Stimulated activated CD8-positive, alpha-beta memory T cell treated with anti-CD3 and anti-CD28 coated beads, Interleukin-7, amount 100 ng/mL, for 48 hours (primary cell): Measurements from ENCODE around the gene ITGA7.
A peak's percentile ranks its signal among the peaks of the same experiment; 100 is the strongest.

Experiments used
- DNase-seq, 2 donors: peaks; one replicate each; pipeline ENCODE4 v3.0.0-alpha.2; 2020; ENCODE audit warnings: low read depth in 1 of 2; ENCODE audit errors: extremely low read depth in 1 of 2

The ITGA7 gene

GRCh38 chr12:55720894-55721444, 13.3 kb upstream of the ITGA7 start:
- DNase-seq, result no peak

DNA sequence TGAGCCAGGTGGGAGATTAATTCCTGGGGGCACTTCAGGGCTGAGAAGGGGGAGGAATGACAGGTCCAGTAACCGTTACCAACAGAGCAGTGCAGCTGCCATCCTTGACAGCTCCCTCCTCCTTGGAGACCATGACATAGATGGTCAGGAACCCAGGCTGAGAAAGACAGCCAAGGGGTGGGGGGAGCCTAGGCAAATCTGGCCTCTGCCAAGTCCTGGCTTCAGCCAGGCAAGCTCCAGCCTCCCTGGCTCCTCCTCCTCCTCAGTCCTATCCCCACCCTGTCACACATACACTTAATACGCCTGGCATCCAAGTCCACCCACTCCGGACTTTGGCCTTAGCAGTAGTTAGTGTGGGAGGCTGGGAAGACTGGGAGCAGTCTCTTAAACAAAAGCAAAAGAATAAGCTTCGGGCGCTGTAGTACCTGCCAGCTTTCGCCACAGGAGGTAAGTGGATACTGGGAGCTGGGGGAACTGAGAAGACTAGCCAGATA, 12.4 kb upstream of the ITGA7 start, which contains the start of gene RDH5:
Gene RDH5 (plus strand): TSS at position 323 of the 494 bp plus-strand sequence. CDS start 792 bp downstream, outside the sequence.
- no peak for DNase-seq

DNA sequence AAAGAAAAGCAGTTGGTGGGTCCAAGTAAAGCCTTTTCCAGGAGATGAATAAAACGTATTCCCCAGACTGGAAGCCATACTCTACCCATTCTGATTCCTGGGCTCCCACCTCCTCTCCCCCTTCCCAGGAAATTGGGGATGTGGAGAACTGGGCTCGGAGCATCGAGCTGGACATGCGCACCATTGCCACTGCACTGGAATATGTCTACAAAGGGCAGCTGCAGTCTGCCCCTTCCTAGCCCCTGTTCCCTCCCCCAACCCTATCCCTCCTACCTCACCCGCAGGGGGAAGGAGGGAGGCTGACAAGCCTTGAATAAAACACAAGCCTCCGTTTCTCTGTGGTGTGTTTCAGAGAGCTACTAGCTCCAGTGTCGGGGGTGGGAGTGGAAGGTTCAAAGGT, 11.7 kb upstream of the ITGA7 start:
- DNase-seq, result no peak

DNA sequence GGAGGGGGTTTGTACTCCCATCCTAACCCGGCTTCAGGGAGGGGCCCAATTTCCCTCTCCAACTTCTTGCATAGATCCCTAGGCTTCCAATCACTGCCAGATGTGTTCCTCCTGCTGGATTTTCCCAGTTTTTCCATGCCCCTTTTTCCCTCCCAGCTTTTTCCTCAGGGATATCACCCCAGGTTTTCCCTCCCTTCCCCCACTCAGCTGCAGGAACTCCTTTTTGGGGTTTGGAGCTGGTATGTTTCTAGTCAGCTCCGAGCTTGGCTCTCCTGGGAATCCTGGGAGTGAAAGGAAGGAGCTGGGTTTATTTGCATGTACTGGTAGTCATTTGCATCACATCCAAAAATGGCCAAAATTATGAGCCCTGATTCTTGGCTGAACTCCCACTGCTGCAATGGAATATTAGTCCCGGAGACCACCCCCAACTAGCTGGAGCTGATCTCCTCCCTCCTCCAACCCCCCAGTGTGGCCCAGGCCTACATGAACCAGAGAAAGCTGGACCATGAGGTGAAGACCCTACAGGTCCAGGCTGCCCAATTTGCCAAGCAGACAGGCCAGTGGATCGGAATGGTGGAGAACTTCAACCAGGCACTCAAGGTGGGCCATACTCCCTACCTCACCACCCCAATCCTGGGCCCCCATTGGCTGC, 11.0 kb upstream of the ITGA7 start:
- DNase-seq, result no peak

DNA sequence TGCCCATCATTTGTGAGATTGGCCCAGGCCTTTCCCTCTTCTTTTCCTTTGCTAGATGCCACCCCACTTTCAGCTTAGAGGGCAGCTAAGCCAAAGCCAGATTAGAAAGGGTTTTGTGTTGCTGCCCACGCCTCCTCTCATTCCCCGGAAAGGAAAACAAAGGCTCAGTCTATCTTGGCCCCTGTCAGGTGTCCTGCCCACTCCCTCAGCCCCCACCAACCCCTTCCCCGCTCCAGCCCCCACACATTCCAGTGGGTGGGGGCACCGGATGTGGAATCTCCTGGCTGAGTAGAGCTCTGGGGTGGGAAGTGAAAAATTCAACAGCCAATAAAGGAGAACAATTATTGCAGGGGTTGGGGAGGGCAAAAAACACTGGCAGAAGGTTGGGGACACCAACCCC, 10.3 kb upstream of the ITGA7 start:
- no peak for DNase-seq

GRCh38 chr12:55717011-55718007, 9.6 kb upstream of the ITGA7 start:
- DNase-seq, result peak in 1 of 2 donors; percentile 52

- DNase-seq, result no peak
Measured at GRCh38 chr12:55716582-55716957, 8.9 kb upstream of the ITGA7 start.

GRCh38 chr12:55715833-55716581, 8.3 kb upstream of the ITGA7 start, which contains the start of gene BLOC1S1:
Gene BLOC1S1, plus strand, starts transcription at chr12:55716046. Its CDS starts 6 bp downstream, at chr12:55716052.
- DNase-seq, result peak; percentile 85 to 94

GRCh38 chr12:55715169-55715764, 7.6 kb upstream of the ITGA7 start:
- no peak for DNase-seq

- no peak for DNase-seq
Measured at GRCh38 chr12:55713721-55714120, 6.0 kb upstream of the ITGA7 start.

GRCh38 chr12:55712700-55713415, 5.2 kb upstream of the ITGA7 start:
- DNase-seq, result no peak

GRCh38 chr12:55711786-55712553, 4.3 kb upstream of the ITGA7 start:
- no peak for DNase-seq

DNA sequence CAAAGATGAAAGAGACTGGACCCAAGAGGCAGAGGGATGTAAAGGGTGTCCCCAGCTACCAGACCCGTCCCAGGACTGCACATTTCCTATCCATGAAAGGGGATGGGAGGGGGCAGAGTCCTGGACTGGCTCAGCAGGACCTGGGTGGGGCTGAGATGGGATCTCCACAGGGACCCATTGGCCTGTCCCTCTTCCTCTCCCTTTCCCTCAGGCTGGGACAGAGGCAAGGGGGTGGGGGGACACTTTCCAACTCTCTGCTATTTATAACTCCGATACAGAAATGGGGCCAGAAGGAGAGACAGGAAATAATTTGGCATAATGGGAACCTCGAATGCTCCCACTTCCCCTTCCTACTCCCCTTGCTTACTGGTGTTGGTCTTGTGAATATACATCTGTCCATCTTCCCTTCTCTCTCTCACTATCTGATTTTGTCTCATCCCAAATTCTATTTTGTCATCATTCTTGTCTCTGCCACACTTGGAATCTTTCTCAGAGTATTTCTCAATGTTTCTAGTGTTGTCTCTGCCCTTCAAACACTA, 1.1 kb upstream of the ITGA7 start:
- DNase-seq, result no peak

GRCh38 chr12:55707219-55707671, 459 bp downstream of the ITGA7 start:
- DNase-seq, result no peak

DNA sequence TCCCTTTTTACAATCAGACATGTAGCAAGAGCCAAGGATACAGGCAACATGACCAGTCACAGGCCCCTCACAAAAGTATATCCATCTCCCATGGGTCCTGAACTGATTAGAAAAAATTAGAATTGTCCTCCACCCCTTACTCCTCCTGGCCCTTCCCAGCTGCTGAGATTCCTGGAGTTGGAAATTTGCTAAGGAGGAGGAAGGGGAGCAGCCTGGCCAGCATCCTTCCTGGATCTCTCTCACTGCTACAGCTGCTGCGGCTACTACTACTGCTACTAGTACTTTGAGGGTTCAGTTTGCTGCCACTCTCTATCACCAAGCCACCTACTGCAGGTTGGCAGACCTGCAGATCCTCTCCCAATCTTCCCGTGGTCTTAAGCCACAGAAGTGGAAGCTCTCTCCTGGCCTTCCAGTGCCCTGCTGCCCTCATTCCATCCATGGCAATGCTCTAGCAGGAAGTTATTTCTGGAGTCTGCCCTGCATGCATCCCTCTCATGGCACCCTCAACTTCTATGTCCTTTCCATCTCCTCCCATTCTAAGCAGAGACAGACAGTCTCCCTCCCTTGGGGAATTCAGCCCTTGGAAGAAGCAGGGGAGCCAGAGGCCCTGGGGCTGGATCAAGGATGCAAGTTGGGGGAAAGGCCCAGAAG, 1.0 kb downstream of the ITGA7 start:
- DNase-seq, result no peak

DNA sequence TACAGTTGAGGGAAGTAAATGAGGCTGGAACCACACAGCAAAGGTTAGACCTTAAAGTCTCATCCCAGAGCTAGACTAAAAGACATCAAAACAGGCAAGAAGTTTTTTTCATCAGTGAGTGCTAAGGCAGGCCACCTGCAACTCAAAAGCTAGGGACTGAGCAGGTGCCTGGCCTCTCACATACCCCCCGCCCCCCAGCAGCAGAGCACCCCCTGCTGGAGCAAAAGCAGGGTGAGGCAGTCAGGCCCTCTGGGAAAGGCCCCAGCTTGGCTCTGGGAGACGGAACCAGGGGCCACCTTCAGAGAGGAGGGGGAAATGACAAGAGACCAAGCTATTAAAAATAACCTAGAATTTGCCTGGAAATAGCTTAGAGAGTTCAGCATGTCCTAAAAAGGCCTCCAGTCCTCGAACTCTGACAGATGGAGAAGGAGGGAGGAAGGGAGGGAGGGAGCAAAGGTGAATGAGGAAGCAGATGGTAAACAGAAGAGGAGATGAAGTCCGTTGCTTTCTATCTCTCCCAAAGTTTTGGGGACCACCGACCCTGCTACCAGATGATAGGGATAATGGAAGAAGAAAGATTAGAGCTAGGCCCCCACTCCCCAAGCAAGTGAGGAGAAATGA, 1.8 kb downstream of the ITGA7 start:
- no peak for DNase-seq
